IPS DF 19.7 (cell line): ENCODE results near the gene CNIH1.
"Not testable (repeated sequence)": the region's sequence is repeated elsewhere in the genome, so short reads cannot be mapped to it uniquely, and the experiment has no call there.

Experiments used
- DNase-seq: peaks from one replicate; pipeline ENCODE4 v3.0.0-alpha.2; 2013; ENCODE audit warnings: low read depth, low spot score

CNIH1 gene

GRCh38 chr14:54381821-54382220 lies 59.4 kb downstream of the CNIH1 start:
- no peak for DNase-seq

GRCh38 chr14:54380558-54380957 lies 60.6 kb downstream of the CNIH1 start:
- not testable (repeated sequence) for DNase-seq

GRCh38 chr14:54378893-54379292 lies 62.3 kb downstream of the CNIH1 start:
- DNase-seq: not testable (repeated sequence)

GRCh38 chr14:54377501-54377900 lies 63.7 kb downstream of the CNIH1 start:
- DNase-seq: no peak

- no peak for DNase-seq
Observed at GRCh38 chr14:54374117-54374884, 66.9 kb downstream of the CNIH1 start.
